ENCODE measurements around the gene SEZ6.

GRCh38 chr17:28949185-28950016 lies 56.4 kb downstream of the SEZ6 start:
- TF ChIP-seq CTCF (conservative IDR thresholded peaks at IDR 0.05) (no peak), EZH2 (IDR thresholded peaks at IDR 0.05; ENCODE audit: low read depth) (no peak)

All from PC-9 (cell line).